Neural cell (in vitro differentiated cells): ENCODE results near the gene CUX1. TPM values are rescaled to one million over a fixed set of nuclear protein-coding genes. Genes with fewer than 3 reads are reported as not detected.

Experiments used
- H2AFZ ChIP-seq: fragments of 200-600, 300-800 bp; sonication (generic), shearing (Covaris generic); 2 replicates; pipeline ENCODE4 v1.6.0; 2014; ENCODE audit warnings: low read depth, mild to moderate bottlenecking, antibody characterized with exemption, low read length, moderate library complexity
- H3F3A ChIP-seq: fragments of 200-600 bp; shearing (Covaris generic); 2 replicates; pipeline ENCODE4 v1.6.1; 2016; ENCODE audit warnings: mild to moderate bottlenecking, moderate library complexity, mixed read lengths, antibody characterized with exemption, low read length; ENCODE audit not compliant: insufficient read depth, poor library complexity, severe bottlenecking
- H3K27ac ChIP-seq: fragments of 200-600, 300-800 bp; sonication (generic), shearing (Covaris generic); 2 replicates; pipeline ENCODE4 v1.5.1; 2014; ENCODE audit warnings: mild to moderate bottlenecking, low read length, moderate library complexity
- H3K27me3 ChIP-seq: fragments of 300-800, 200-600 bp; sonication (generic), shearing (Covaris generic); 2 replicates; pipeline ENCODE4 v1.6.0; 2014; ENCODE audit warnings: mild to moderate bottlenecking, low read depth, low read length, moderate library complexity; ENCODE audit not compliant: insufficient read depth
- H3K36me3 ChIP-seq: fragments of 300-800, 200-600 bp; sonication (generic), shearing (Covaris generic); 2 replicates; pipeline ENCODE4 v1.5.1; 2014; ENCODE audit warnings: mild to moderate bottlenecking, antibody characterized with exemption, low read length, moderate library complexity; ENCODE audit not compliant: insufficient read depth
- H3K4me2 ChIP-seq: fragments of 300-800, 200-600 bp; sonication (generic), shearing (Covaris generic); 2 replicates; pipeline ENCODE4 v1.6.0; 2014; ENCODE audit warnings: mild to moderate bottlenecking, low read length
- H3K4me3 ChIP-seq: fragments of 300-800, 200-600 bp; sonication (generic), shearing (Covaris generic); 2 replicates; pipeline ENCODE4 v1.5.1; 2014; ENCODE audit warnings: mild to moderate bottlenecking, low read length, moderate library complexity
- H3K79me2 ChIP-seq: fragments of 200-600 bp; shearing (Covaris generic); replicated peaks from 2 replicates; pipeline ENCODE4 v1.6.0; 2014; ENCODE audit warnings: mild to moderate bottlenecking, low read length, moderate library complexity; ENCODE audit not compliant: insufficient read depth
- H3K9ac ChIP-seq: fragments of 300-800, 200-600 bp; sonication (generic), shearing (Covaris generic); 2 replicates; pipeline ENCODE4 v1.6.1; 2016; ENCODE audit warnings: mild to moderate bottlenecking, low read length, mixed read lengths
- H3K9me2 ChIP-seq: fragments of 200-600 bp; shearing (Covaris generic); 2 replicates; pipeline ENCODE4 v1.6.1; 2016; ENCODE audit warnings: mild to moderate bottlenecking, low read length, mixed read lengths; ENCODE audit not compliant: insufficient read depth
- H3K9me3 ChIP-seq: fragments of 200-600, 300-800 bp; sonication (generic), shearing (Covaris generic); 2 replicates; pipeline ENCODE4 v1.6.1; 2016; ENCODE audit warnings: mild to moderate bottlenecking, mixed run types, low read length, moderate library complexity, mixed read lengths
- H4K20me1 ChIP-seq: fragments of 200-600 bp; shearing (Covaris generic); 2 replicates; pipeline ENCODE4 v1.6.1; 2016; ENCODE audit warnings: mild to moderate bottlenecking, mixed run types; ENCODE audit not compliant: insufficient read depth
- EP300 ChIP-seq: fragments of 450-650 bp; conservative IDR thresholded peaks from 2 replicates; pipeline ENCODE4 v1.6.1; 2014; ENCODE audit warnings: antibody characterized with exemption, mild to moderate bottlenecking, moderate library complexity; ENCODE audit not compliant: poor library complexity, severe bottlenecking
- EZH2 ChIP-seq: fragments of 200-600, 300-800 bp; shearing (Covaris generic), sonication (generic); IDR thresholded peaks from 2 replicates; pipeline ENCODE4 v1.6.1; 2014; ENCODE audit warnings: antibody characterized with exemption, low read length, borderline replicate concordance, mild to moderate bottlenecking; ENCODE audit not compliant: insufficient read depth, poor library complexity, severe bottlenecking
- MXI1 ChIP-seq: fragments of 450-650 bp; conservative IDR thresholded peaks from 2 replicates; pipeline ENCODE4 v1.6.1; 2014; ENCODE audit warnings: antibody characterized with exemption, mild to moderate bottlenecking; ENCODE audit not compliant: poor library complexity, severe bottlenecking
- POLR2AphosphoS5 ChIP-seq: IDR thresholded peaks from 2 replicates; pipeline ENCODE4 v1.6.1; 2012
- RAD21 ChIP-seq: fragments of 450-650 bp; conservative IDR thresholded peaks from 2 replicates; pipeline ENCODE4 v1.6.1; 2014; ENCODE audit warnings: antibody characterized with exemption, mild to moderate bottlenecking, moderate library complexity
- REST ChIP-seq: IDR thresholded peaks from 2 replicates; pipeline ENCODE4 v1.6.1; 2012; ENCODE audit warnings: borderline replicate concordance
- SMC3 ChIP-seq: fragments of 450-650 bp; conservative IDR thresholded peaks from 2 replicates; pipeline ENCODE4 v1.6.1; 2014; ENCODE audit warnings: antibody characterized with exemption, mild to moderate bottlenecking, moderate library complexity; ENCODE audit not compliant: poor library complexity
- TAF1 ChIP-seq: IDR thresholded peaks from 2 replicates; pipeline ENCODE4 v1.6.1; 2012; ENCODE audit warnings: low read depth
- polyA plus RNA-seq: library from polyadenylated mRNA; depleted of rRNA; stranded (reverse); fragments of >200 nt; gene quantifications from 2 replicates; pipeline ENCODE4 v1.2.3, GENCODE V29; 2014
- TF ChIP-seq, protein P1 (sequence below): fragments of 450-650 bp; IDR thresholded peaks from 2 replicates; pipeline ENCODE4 v1.5.1; 2014; ENCODE audit warnings: antibody characterized with exemption, mild to moderate bottlenecking, moderate library complexity; ENCODE audit not compliant: poor library complexity, severe bottlenecking

CUX1 gene
- polyA plus RNA-seq, 1 donor from 2014 or later = 26.6 TPM

DNA sequence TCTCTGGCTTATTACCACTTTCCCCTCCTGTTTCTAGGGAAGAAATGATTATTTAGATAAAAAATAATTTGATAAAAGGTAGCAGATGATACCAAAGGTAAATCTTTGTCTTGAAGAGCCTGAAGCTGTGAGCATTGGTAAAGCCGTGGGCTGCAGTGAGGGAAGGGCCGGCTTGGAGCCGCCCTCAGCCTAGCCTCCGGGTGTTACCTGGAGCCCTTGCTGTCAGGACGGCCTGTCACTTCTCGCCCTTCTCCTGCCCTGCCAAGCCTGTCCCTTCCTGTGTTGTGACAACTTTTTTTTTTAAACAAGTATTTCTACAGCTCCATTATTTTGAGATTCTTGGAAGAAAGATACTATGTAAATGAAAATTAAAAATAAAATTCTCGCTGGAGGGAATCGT is 7.0 kb downstream of the CUX1 start:
- no peak overlapping the region for H3K27ac ChIP-seq
- no peaks in the 10 kb centered on the region for H3K9me3 ChIP-seq
- no peak overlapping the region for H3K4me2 ChIP-seq
- H3K27me3 ChIP-seq = no peaks in the 10 kb centered on the region
- no peaks in the 10 kb centered on the region for H3K9me2 ChIP-seq
- TF ChIP-seq MXI1 = no peak
- TF ChIP-seq EZH2 = no peak
- no peak for TF ChIP-seq TAF1
- TF ChIP-seq POLR2AphosphoS5 = no peak
- no peak for TF ChIP-seq SMC3
- TF ChIP-seq, protein P1, sequence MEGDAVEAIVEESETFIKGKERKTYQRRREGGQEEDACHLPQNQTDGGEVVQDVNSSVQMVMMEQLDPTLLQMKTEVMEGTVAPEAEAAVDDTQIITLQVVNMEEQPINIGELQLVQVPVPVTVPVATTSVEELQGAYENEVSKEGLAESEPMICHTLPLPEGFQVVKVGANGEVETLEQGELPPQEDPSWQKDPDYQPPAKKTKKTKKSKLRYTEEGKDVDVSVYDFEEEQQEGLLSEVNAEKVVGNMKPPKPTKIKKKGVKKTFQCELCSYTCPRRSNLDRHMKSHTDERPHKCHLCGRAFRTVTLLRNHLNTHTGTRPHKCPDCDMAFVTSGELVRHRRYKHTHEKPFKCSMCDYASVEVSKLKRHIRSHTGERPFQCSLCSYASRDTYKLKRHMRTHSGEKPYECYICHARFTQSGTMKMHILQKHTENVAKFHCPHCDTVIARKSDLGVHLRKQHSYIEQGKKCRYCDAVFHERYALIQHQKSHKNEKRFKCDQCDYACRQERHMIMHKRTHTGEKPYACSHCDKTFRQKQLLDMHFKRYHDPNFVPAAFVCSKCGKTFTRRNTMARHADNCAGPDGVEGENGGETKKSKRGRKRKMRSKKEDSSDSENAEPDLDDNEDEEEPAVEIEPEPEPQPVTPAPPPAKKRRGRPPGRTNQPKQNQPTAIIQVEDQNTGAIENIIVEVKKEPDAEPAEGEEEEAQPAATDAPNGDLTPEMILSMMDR = no peak
- no peak overlapping the region for H3K4me3 ChIP-seq
- no peaks in the 10 kb centered on the region for H3F3A ChIP-seq
- H3K36me3 ChIP-seq = no peaks in the 10 kb centered on the region
- H4K20me1 ChIP-seq = no peaks in the 10 kb centered on the region
- H2AFZ ChIP-seq = no peak overlapping the region
- no peak overlapping the region for H3K9ac ChIP-seq
- H3K79me2 ChIP-seq = peaks cover 81% of the 10 kb centered on the region

GRCh38 chr7:101826081-101826835 is 8.8 kb downstream of the CUX1 start:
- no peak overlapping the region for H3K4me3 ChIP-seq
- no peak overlapping the region for H2AFZ ChIP-seq
- no peaks in the 10 kb centered on the region for H3K27me3 ChIP-seq
- no peak overlapping the region for H3K9ac ChIP-seq
- no peak for TF ChIP-seq RAD21
- no peak for TF ChIP-seq MXI1
- no peak for TF ChIP-seq EP300
- TF ChIP-seq TAF1 = no peak
- TF ChIP-seq EZH2 = no peak
- no peak for TF ChIP-seq REST
- no peak for TF ChIP-seq SMC3
- TF ChIP-seq POLR2AphosphoS5 = no peak
- TF ChIP-seq, protein P1 = no peak
- H3K27ac ChIP-seq = no peak overlapping the region
- no peaks in the 10 kb centered on the region for H3F3A ChIP-seq
- H3K9me3 ChIP-seq = no peaks in the 10 kb centered on the region
- H3K9me2 ChIP-seq = no peaks in the 10 kb centered on the region
- peaks cover 82% of the 10 kb centered on the region for H3K79me2 ChIP-seq
- no peaks in the 10 kb centered on the region for H4K20me1 ChIP-seq
- no peaks in the 10 kb centered on the region for H3K36me3 ChIP-seq
- H3K4me2 ChIP-seq = no peak overlapping the region
